GM21367 (cell line): Measurements from ENCODE around the gene ASAP2.
"Not testable (repeated sequence)": the region's sequence is repeated elsewhere in the genome, so short reads cannot be mapped to it uniquely, and the experiment has no call there.

Experiments
- ATAC-seq: cut with Tn5 transposase; IDR thresholded peaks from one replicate; pipeline ENCODE4 v1.9.1; 2021; ENCODE audit not compliant: unreplicated experiment

The ASAP2 gene

DNA sequence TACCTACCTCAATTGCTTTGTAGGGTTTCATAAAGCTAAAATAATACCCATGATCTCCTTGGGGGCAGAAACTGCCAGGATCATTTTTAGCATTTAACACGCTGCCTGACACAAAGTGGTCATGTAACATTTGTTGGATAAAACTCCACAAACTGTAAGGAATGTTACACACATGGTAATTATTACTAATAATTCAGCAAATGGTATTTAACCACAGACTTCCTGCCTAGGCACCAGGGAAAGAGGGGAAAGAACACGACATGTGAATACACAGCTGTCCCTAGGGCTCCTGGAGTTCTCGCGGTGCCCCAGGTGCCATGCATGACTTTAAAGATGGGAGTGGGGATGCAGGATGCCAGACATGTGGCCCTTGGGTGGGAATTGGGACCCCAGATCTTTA, 43.5 kb downstream of the ASAP2 start:
- ATAC-seq, result no peak

DNA sequence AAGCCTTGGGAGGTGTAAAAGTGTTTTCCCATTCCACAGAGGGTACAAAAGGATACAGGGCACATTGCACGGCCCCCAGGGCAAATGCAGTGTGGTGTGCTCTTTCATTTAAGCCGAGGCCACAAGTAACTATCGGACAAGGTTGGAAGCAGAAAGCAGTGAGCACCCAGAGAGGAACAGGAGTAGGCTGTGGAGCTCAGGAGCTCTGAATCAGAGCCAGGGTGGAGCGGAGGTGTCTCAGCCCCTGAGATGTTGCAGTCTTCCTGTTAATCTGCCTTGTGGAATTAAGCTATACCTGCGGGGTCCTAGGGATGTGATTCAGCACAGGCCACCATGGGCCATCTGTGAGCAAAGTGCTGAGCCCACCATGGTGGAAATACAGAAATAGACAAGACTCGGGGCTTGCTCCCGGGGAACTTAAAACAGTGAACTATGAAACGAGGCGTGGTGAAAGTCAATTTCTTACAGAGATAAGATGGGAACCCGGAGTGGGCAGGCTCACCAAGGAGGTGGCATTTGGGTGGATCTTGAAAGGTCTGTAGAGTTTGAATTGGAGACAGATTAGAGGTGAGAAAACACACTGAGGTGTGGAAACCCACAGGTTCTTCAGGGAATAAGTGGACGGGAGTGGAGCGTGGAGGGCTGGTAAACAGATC, 44.0 kb downstream of the ASAP2 start:
- no peak for ATAC-seq

- no peak for ATAC-seq
Measured at GRCh38 chr2:9251154-9252001, 44.8 kb downstream of the ASAP2 start.

DNA sequence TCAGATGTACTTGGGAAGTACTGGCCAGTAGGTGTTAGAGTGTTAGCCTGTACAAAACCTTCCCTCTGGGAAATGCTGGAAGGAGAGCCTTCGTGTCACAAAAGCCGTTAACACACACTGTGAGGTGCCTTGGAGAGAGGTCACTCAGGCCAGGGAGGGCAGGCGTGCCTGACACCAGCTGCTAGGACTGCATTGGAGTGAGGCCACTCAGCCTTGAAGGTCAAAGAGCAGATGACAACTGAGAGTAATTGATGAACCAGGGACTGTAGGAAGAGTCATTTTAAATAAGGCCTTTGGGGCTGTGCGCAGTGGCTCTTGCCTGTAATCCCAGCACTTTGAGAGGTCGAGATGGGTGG, 45.4 kb downstream of the ASAP2 start:
- ATAC-seq, result no peak

DNA sequence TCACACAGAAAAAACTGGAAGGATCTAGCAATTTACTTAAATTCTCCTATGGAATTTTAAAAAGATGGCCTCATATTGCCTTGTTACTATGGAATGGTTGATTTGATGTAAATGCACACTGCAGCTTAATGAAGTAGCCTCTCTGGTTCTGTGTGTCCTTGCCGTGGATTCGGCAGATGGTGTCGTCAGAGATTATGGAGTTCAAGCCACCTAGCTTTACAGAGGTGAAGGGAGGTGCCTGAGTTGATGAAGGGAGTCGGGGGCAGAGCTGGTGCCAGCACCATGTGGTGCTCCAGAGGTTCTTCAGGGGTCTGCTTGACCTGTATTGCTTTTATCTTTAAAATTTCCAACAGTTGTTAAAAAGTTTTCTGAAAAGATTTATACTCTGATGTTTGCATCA, 48.8 kb downstream of the ASAP2 start:
- no peak for ATAC-seq

DNA sequence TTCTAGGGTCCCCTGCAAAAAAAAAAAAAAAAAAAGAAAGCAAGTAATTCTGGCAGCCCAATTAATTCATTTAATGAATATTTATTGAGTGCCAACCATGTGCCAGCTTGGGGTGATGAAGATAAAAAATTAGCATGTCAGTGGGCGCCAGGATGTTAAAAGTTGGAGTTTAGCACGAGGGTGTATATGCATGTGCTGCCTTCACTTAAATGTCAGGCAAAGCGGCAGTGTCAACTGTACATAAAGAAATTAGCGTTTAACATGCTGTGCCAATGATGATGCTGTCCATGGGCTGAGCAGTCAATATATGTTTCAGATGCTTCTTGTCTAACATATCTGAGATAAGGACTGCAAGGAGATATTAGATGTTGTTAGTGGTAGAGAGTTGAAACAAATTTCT, 49.5 kb downstream of the ASAP2 start:
- no peak for ATAC-seq

GRCh38 chr2:9256570-9257043, 50.0 kb downstream of the ASAP2 start:
- no peak for ATAC-seq

DNA sequence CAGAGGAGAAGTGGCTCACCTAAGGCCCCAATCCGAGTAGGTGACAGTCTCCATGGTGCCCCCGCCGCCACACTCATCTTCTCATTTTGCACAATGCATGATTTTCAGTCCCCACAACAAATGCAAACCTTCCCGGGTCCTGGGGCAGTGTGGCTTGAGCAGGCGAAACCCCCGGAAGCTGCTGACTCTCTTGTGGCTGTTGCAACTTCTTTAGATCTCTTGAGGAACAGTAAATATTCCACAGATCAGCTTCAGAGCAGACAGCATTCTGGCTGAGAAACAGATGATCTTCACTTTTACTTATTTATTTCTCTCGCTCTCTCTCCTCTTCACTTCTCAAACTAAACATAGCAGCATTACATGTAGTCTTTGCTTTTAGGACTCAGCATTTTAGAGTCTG, 51.9 kb downstream of the ASAP2 start:
- ATAC-seq, result no peak

GRCh38 chr2:9258953-9259399, 52.4 kb downstream of the ASAP2 start:
- ATAC-seq, result no peak

DNA sequence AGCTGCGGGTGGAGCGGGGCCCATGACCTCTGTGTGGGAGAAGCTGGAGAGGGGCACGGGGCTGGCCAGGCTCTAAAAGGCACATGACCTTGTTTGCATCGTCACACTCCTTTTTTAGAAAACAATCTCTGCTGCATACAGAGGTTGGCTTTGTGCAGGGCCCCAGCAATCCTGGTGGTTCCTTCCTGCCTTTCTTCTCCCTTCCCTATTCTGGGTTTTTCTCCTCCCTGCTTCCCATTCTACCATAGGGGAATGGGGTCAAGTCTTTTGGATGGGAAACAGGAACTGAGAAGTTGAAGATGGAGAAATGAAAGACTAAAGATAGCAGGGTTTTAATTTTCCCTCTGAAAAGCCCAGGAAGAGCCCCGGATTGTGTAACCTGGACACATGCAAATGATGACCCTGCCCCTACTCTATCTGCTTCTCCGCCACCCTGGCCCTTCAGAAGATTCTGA, 53.9 kb downstream of the ASAP2 start:
- ATAC-seq, result no peak

DNA sequence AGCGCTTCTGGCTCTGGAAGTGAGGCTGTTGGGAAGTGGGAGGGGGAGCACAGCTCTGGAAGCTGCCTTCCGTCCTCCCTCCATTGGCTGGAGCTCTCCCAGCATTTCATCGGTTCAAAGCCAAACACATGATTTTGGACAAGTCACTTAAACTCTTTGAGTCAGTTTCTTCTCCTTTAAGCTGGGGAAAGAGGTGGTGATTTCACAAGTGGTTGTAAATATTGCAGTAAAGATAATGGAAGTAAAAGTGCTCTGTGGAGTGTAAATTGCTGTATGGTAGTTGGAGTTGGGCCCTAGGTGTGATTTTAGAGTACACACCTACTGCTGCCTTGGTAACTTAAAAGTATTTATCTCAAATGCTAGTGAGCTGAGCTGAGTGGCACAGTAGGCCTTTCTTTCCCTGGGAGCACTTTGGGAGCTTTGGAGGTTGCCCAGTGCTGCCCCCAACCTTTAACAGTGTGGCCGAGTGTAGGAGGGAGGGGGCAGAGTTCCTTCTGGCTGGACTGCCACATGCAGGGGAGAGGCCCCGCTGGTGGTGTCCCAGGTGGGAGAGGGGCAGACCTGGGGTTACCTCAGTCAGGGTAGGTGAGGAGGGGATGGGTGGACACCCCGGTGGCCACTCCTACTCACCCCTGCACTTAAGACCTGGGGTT, 54.7 kb downstream of the ASAP2 start:
- no peak for ATAC-seq

- no peak for ATAC-seq
Measured at GRCh38 chr2:9262671-9263171, 56.1 kb downstream of the ASAP2 start.

- ATAC-seq, result no peak
Measured at GRCh38 chr2:9263428-9263827, 56.8 kb downstream of the ASAP2 start.

DNA sequence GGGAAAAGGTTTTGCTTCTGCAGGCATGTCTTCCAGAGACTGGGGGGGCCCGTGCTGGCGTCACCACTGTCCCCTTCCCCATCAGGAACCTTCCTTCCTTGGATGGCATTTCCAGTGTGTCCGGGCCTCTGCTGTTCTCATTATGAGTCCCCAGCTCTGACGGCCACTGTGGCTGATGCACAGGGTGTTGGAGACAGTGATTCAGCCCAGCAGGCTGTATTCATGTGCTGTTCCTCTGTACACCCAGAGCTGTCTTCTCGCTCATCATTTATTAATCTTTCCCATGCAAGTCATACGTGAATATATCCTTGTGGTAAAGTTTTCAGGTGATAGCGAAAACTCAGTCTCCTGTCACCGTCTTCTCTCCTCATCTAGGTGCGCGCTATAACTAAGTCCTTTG, 57.7 kb downstream of the ASAP2 start:
- no peak for ATAC-seq

GRCh38 chr2:9266711-9267110, 60.1 kb downstream of the ASAP2 start:
- no peak for ATAC-seq

DNA sequence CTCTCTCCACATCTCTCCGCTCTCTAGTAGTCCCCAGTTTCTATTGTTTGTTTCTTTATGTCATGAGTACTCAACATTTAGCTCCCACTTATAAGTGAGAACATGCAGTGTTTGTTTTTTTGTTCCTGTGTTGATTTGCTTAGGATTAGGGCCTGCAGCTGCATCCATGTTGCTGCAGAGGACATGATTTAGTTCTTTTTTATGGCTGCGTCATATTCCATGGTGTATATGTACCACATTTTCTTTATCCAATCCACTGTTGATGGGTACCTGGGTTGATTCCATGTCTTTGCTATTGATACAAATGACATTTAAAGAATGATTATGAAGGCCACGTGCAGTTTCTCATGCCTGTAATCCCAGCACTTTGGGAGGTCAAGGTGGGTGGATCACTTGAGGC, 60.7 kb downstream of the ASAP2 start:
- ATAC-seq, result not testable (repeated sequence)

GRCh38 chr2:9268301-9269080, 61.9 kb downstream of the ASAP2 start:
- ATAC-seq, result no peak

GRCh38 chr2:9269295-9269694, 62.7 kb downstream of the ASAP2 start:
- ATAC-seq, result no peak

- ATAC-seq, result no peak
Measured at GRCh38 chr2:9269695-9270360, 63.2 kb downstream of the ASAP2 start.

GRCh38 chr2:9271091-9271490, 64.5 kb downstream of the ASAP2 start:
- ATAC-seq, result no peak
